HG03521 (cell line): ENCODE measurements around the gene KRTCAP2.
"Not testable (repeated sequence)": the region's sequence is repeated elsewhere in the genome, so short reads cannot be mapped to it uniquely, and the experiment has no call there.

ENCODE experiments used
- ATAC-seq: cut with Tn5 transposase; IDR thresholded peaks from one replicate; pipeline ENCODE4 v1.9.1; 2021; ENCODE audit warnings: mild to moderate bottlenecking, moderate library complexity; ENCODE audit not compliant: unreplicated experiment

The KRTCAP2 gene

GRCh38 chr1:155170806-155171205, 2.3 kb downstream of the KRTCAP2 start:
- no peak for ATAC-seq

- ATAC-seq: no peak
Observed at GRCh38 chr1:155170101-155170785, 2.9 kb downstream of the KRTCAP2 start.

DNA sequence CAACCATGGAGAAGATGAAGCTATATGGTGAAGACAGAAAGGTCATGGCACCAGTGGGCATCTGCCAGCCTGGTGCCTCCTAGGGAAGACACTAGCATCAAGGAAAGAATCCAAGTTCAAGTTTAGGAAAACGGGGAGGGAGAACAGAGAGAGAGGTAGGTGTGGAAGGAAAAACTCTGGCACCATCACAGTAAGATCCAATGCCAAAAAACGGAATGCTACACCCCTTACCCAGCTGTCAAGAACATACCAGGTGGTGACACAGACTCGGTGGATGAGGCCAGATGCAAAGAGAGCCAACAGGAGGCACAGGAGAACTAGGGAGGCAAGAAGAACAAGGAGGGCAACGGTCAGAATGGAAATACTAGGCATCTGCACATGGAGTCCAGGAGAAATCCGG, 3.6 kb downstream of the KRTCAP2 start:
- no peak for ATAC-seq

GRCh38 chr1:155168456-155169210, 4.5 kb downstream of the KRTCAP2 start:
- no peak for ATAC-seq

GRCh38 chr1:155168105-155168445, 5.0 kb downstream of the KRTCAP2 start:
- not testable (repeated sequence) for ATAC-seq

GRCh38 chr1:155167166-155168104, 5.7 kb downstream of the KRTCAP2 start:
- no peak for ATAC-seq

GRCh38 chr1:155166471-155167165, 6.5 kb downstream of the KRTCAP2 start:
- ATAC-seq: no peak

DNA sequence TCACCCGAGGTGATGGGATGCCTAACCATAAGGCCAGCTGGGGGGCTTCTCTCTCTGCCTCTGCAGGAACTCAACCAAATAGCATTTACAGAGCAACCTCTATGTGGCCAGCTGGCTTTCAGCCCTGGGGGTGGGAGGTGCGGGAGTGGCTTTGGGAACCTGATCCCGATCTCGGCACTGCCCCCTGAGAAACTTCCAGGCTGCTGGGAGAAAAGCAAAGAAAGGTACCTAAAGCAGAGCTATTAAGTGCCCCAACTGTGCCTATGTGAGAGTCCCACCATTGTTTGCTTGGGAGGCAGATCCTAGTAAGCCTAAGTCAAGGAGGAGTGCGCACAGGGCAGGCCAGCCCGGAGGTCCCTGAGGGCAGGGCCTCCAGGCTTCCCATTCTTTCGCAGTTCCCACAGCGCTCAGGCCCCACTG, 7.0 kb downstream of the KRTCAP2 start:
- no peak for ATAC-seq

GRCh38 chr1:155164625-155165024, 8.5 kb downstream of the KRTCAP2 start:
- not testable (repeated sequence) for ATAC-seq

GRCh38 chr1:155163785-155164184, 9.3 kb downstream of the KRTCAP2 start:
- ATAC-seq: not testable (repeated sequence)

GRCh38 chr1:155162631-155163030, 10.5 kb downstream of the KRTCAP2 start:
- not testable (repeated sequence) for ATAC-seq

DNA sequence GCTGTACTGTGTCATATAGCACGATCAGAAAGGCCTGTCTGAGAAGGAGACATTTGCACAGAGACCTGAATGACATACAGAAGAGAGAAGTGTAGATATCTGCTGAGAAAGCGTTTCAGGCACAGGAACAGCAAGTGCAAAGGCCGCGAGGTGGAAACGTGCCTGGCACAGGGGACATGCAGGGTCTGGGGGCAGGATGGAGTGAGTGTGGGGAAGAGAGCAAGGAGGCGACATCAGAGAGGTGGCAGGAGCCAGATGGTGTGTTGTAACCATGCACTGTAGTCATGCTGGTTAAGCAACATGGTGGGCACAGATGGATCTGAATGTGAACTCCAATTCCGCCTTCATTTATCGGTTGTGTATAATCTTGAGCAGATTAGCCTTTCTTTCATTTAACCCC, 13.0 kb downstream of the KRTCAP2 start:
- ATAC-seq: no peak

DNA sequence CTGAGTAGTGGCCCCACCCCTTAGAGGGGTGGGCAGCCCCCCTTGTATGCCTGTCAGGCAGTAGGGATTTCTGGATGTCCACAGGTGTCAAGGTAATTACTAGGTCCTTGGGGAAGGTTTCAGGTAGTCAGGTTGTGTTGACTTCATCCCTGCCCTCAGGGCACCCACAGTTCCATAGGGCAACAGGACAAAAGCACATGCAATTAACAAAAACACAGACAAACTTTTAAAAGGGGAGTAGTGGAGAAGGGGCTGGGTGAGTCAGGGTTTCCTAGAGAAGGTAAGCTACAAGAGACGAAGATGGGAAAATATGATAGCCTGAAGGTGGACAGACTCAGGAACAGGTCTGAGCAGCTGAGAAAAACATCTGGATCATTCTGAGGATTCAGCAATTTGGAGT, 14.1 kb downstream of the KRTCAP2 start:
- ATAC-seq: no peak

- not testable (repeated sequence) for ATAC-seq
Observed at GRCh38 chr1:155155996-155156643, 17.0 kb downstream of the KRTCAP2 start.

- ATAC-seq: no peak
Observed at GRCh38 chr1:155145491-155145890, 27.6 kb downstream of the KRTCAP2 start.

DNA sequence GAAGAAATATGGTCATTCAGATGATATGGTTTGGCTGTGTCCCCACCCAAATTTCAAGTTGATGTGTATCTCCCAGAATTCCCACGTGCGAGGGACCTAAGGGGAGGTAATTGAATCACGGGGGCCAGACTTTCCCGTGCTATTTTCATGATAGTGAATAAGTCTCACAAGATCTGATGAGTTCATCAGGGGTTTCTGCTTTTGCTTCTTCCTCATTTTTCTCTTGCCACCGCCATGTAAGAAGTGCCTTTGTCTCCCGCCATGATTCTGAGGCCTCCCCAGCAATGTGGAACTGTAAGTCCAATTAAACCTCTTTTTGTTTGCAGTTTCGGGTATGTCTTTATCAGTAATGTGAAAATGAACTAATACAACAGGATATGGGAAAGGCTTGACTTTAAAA, 31.4 kb downstream of the KRTCAP2 start:
- no peak for ATAC-seq

DNA sequence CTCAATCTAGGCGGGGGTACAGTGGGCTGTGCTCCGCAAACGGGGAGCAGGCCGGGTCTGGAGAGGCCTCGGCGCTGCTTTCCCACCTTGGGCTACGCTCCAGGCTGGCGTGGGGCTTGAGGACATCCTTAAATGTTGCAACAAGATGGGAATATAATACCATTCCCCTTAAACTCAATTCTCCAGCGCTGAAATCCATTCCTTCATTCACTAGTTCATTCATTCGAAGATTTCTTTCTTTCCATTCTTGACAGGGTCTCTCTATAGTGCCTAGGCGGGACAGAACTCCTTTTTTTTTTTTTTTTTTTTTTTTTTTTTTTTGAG, 32.5 kb downstream of the KRTCAP2 start:
- no peak for ATAC-seq

DNA sequence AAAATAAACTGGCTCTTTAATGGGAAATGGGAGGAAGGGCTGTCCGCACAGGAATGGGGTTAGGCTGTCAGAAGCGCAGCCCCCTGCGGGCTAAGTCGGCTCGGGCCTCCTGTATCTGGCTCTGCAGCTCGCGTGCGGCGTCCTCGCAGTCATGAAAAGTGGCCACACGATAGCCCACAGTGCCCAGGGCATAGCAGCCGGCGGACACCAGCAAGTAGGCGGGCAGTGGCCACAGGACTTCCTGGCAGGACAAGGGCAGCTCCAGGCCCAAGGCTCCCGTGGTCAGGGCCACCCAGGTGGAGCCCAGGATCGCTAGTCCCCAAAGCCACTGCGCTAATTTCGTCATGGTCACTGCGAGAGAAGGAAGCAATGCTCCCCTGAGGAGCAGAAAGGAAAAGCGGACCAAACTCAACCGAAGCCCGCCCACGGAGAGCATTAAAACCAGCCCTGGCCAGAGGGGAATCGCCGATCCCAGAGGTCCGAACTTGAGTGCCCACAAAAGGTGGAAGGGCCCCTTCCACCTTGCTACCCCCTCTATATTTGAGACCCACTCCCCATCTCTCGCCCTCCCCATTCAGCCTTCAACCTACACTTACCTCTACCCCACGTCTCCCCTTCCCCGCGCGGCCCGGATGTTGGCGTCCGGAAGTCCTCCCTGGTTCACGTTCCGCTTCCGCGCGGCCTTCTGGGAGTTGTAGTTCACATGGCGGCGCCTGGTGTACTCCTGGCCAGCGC, 33.0 kb downstream of the KRTCAP2 start, which contains the start of gene DPM3:
DPM3 (minus strand) TSS at position 637 of the 735 bp plus-strand sequence; CDS start at position 346, 291 bp downstream.
- peak; percentile 68 for ATAC-seq

DNA sequence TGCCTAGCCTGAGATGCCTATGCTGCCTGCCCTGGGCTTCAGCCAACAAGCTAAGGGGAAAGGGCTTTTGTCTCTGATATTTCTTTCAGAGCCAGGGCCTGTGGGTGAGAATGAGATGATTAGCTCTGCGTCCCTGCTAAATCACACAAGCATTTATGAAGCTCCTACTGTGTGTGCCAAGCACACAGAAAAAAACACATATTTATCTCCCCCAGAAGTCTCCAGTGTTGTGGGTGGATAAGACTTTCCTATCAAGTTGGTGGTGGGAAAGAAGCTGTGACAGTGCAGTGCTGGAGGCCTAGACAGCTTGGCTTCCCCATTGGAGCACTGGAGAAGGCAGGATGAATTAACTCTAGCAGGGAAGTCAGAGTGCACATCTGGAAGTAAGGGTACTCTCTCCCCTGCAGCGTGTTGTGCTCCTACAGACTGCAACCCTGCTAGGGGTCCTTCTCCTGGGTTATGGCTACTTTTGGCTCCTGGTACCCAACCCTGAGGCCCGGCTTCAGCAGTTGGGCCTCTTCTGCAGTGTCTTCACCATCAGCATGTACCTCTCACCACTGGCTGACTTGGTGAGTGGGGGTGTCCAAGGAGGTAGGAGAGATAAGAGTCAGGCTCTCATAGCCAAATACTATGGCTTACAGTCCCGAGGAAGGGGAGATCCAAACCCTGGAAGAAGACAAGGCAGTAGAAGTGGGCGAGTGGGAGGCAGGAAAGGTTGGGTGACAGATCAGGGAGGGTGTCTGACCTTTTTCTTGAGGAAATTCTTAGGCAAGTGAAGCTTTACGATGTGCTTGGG, 35.8 kb downstream of the KRTCAP2 start:
- no peak for ATAC-seq
